Retinal pigment epithelial cell (primary cell): ENCODE data around the gene EPHB3.

ENCODE experiments used
- DNase-seq: peaks from one replicate; pipeline ENCODE4 v3.0.0-alpha.2; 2010; ENCODE audit warnings: low read depth
- H3K4me3 ChIP-seq: 2 replicates; pipeline ENCODE4 v1.5.1; 2011; ENCODE audit warnings: mild to moderate bottlenecking, low read length, control low read depth, moderate library complexity
- CTCF ChIP-seq: conservative IDR thresholded peaks from 2 replicates; pipeline ENCODE4 v1.5.1; 2011; ENCODE audit warnings: low read depth, low read length, control low read depth, inconsistent platforms

The EPHB3 gene

GRCh38 chr3:184583578-184584451 lies 22.2 kb downstream of the EPHB3 start:
- peak; percentile 47 for TF ChIP-seq CTCF
- DNase-seq = no peak
- peak overlapping the region; percentile 43 for H3K4me3 ChIP-seq

GRCh38 chr3:184584464-184584891 lies 22.9 kb downstream of the EPHB3 start:
- no peak overlapping the region for H3K4me3 ChIP-seq
- no peak for TF ChIP-seq CTCF

GRCh38 chr3:184585545-184585944 lies 24.0 kb downstream of the EPHB3 start:
- no peak overlapping the region for H3K4me3 ChIP-seq
- TF ChIP-seq CTCF = no peak
- no peak for DNase-seq

More at GRCh38 chr3:184584464-184584891, 22.9 kb downstream of the EPHB3 start:
- no peak for DNase-seq

GRCh38 chr3:184586851-184587250 lies 25.3 kb downstream of the EPHB3 start:
- no peak for TF ChIP-seq CTCF
- no peak overlapping the region for H3K4me3 ChIP-seq
- DNase-seq = no peak

GRCh38 chr3:184588776-184589175 lies 27.2 kb downstream of the EPHB3 start:
- no peak for DNase-seq
- H3K4me3 ChIP-seq = no peak overlapping the region
- no peak for TF ChIP-seq CTCF

- no peak for DNase-seq
- TF ChIP-seq CTCF = no peak
- H3K4me3 ChIP-seq = no peak overlapping the region
Observed at GRCh38 chr3:184590795-184591194, 29.2 kb downstream of the EPHB3 start.

GRCh38 chr3:184591789-184592188 lies 30.2 kb downstream of the EPHB3 start:
- DNase-seq = no peak
- no peak for TF ChIP-seq CTCF
- H3K4me3 ChIP-seq = no peak overlapping the region
